ENCODE data around the gene TRPM8.

Gene TRPM8

DNA sequence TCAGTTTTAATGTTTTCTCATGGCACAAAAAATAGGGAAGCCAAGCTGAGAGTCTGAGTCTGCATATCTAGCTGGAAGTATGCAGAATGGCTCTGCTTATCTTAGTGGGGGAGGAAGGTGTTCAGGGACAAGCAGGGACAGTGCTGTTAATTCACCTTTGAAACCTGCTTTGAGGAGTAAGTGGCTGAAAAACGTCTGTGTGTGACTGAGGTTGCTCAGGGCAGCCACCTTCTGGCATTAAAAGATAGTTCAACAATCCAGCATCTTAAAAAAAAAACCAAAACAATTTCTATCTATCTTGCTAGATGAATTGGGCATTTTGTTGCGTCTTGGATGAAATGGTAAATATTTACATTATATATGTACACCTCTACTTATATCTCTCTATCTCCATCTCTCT, 2.0 kb upstream of the TRPM8 start:
- H3K4me1 ChIP-seq (ENCODE audit: insufficient read depth, low read length, severe bottlenecking) = no peaks in the 10 kb centered on the region
- no peak overlapping the region for H3K4me2 ChIP-seq (ENCODE audit: low read length)
- no peaks in the 10 kb centered on the region for H3K9me3 ChIP-seq (ENCODE audit: low read length)
- H3K27me3 ChIP-seq (ENCODE audit: insufficient read depth, low read length) = no peaks in the 10 kb centered on the region; the same call in 1 of the 2 replicates
- no peak overlapping the region for H3K27ac ChIP-seq (ENCODE audit: low read depth, low read length, poor library complexity, severe bottlenecking)
- H3K79me2 ChIP-seq (ENCODE audit: insufficient read depth, low read length) = no peaks in the 10 kb centered on the region
- no peaks in the 10 kb centered on the region for H3F3A ChIP-seq (ENCODE audit: insufficient read depth, low read length)
- no peak overlapping the region for H3K4me3 ChIP-seq (ENCODE audit: low read depth, low read length, poor library complexity, severe bottlenecking)
- H2AFZ ChIP-seq (ENCODE audit: low read length) = no peak overlapping the region
- no peaks in the 10 kb centered on the region for H3K36me3 ChIP-seq (ENCODE audit: insufficient read depth, low read length)
- no peaks in the 10 kb centered on the region for H4K20me1 ChIP-seq (ENCODE audit: insufficient read depth, low read length)
- no peaks in the 10 kb centered on the region for H3K9me2 ChIP-seq (ENCODE audit: low read depth, low read length)
- H3K9ac ChIP-seq (ENCODE audit: low read length) = no peak overlapping the region
- no peak for TF ChIP-seq EZH2 (IDR thresholded peaks at IDR 0.05; ENCODE audit: borderline replicate concordance, low read length)
- TF ChIP-seq, protein P1, sequence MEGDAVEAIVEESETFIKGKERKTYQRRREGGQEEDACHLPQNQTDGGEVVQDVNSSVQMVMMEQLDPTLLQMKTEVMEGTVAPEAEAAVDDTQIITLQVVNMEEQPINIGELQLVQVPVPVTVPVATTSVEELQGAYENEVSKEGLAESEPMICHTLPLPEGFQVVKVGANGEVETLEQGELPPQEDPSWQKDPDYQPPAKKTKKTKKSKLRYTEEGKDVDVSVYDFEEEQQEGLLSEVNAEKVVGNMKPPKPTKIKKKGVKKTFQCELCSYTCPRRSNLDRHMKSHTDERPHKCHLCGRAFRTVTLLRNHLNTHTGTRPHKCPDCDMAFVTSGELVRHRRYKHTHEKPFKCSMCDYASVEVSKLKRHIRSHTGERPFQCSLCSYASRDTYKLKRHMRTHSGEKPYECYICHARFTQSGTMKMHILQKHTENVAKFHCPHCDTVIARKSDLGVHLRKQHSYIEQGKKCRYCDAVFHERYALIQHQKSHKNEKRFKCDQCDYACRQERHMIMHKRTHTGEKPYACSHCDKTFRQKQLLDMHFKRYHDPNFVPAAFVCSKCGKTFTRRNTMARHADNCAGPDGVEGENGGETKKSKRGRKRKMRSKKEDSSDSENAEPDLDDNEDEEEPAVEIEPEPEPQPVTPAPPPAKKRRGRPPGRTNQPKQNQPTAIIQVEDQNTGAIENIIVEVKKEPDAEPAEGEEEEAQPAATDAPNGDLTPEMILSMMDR (IDR thresholded peaks at IDR 0.05; ENCODE audit: low read length) = peak; percentile 17; the same call in 1 of the 2 replicates

GRCh38 chr2:233919319-233919718, 2.1 kb downstream of the TRPM8 start:
- no peaks in the 10 kb centered on the region for H3K9me3 ChIP-seq (ENCODE audit: low read length)
- no peak overlapping the region for H3K9ac ChIP-seq (ENCODE audit: low read length)
- no peaks in the 10 kb centered on the region for H3K9me2 ChIP-seq (ENCODE audit: low read depth, low read length)

DNA sequence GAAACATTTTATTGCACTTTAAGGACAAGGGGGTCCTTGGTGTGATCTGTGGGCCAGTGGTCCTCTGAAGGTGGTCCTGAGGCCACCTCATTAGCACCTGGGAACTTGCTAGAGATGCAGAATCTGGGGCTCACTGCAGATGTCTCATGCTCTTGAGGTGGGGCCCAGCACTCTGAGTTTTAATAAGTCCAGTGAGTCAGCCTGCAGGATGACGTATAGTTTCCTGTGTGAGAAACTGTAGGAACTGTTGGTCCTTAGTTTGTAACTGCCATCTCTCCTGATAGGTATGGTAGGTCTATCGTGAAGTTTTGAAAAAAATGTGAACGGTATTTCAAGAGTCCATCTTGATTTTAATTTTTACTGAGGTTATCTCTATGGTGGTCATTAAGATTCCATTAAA, 2.8 kb downstream of the TRPM8 start:
- no peak overlapping the region for H2AFZ ChIP-seq (ENCODE audit: low read length)
- no peaks in the 10 kb centered on the region for H3K79me2 ChIP-seq (ENCODE audit: insufficient read depth, low read length)

More at GRCh38 chr2:233919319-233919718, 2.1 kb downstream of the TRPM8 start:
- Histone ChIP-seq H3K4me1 (ENCODE audit: insufficient read depth, low read length, severe bottlenecking) (no peaks in the 10 kb centered on the region), H3K27me3 (ENCODE audit: insufficient read depth, low read length) (no peaks in the 10 kb centered on the region; the same call in 1 of the 2 replicates), H3F3A (ENCODE audit: insufficient read depth, low read length) (no peaks in the 10 kb centered on the region), H3K36me3 (ENCODE audit: insufficient read depth, low read length) (no peaks in the 10 kb centered on the region), H3K27ac (ENCODE audit: low read depth, low read length, poor library complexity, severe bottlenecking) (no peak overlapping the region), H3K4me3 (ENCODE audit: low read depth, low read length, poor library complexity, severe bottlenecking) (no peak overlapping the region), H3K79me2 (ENCODE audit: insufficient read depth, low read length) (no peaks in the 10 kb centered on the region), H3K4me2 (ENCODE audit: low read length) (no peak overlapping the region), H2AFZ (ENCODE audit: low read length) (no peak overlapping the region), H4K20me1 (ENCODE audit: insufficient read depth, low read length) (no peaks in the 10 kb centered on the region)
- TF ChIP-seq EZH2 (IDR thresholded peaks at IDR 0.05; ENCODE audit: borderline replicate concordance, low read length) = no peak
- TF ChIP-seq, protein P1 (IDR thresholded peaks at IDR 0.05; ENCODE audit: low read length) = no peak

More for the DNA sequence above, 2.8 kb downstream of the TRPM8 start:
- H3K27ac ChIP-seq (ENCODE audit: low read depth, low read length, poor library complexity, severe bottlenecking) = no peak overlapping the region
- no peak overlapping the region for H3K4me2 ChIP-seq (ENCODE audit: low read length)
- no peak overlapping the region for H3K9ac ChIP-seq (ENCODE audit: low read length)
- no peaks in the 10 kb centered on the region for H3K9me2 ChIP-seq (ENCODE audit: low read depth, low read length)
- TF ChIP-seq, protein P1 (IDR thresholded peaks at IDR 0.05; ENCODE audit: low read length) = no peak
- TF ChIP-seq EZH2 (IDR thresholded peaks at IDR 0.05; ENCODE audit: borderline replicate concordance, low read length) = no peak
- H4K20me1 ChIP-seq (ENCODE audit: insufficient read depth, low read length) = no peaks in the 10 kb centered on the region
- no peaks in the 10 kb centered on the region for H3K36me3 ChIP-seq (ENCODE audit: insufficient read depth, low read length)
- no peaks in the 10 kb centered on the region for H3K9me3 ChIP-seq (ENCODE audit: low read length)
- H3K4me1 ChIP-seq (ENCODE audit: insufficient read depth, low read length, severe bottlenecking) = no peaks in the 10 kb centered on the region
- no peaks in the 10 kb centered on the region; the same call in 1 of the 2 replicates for H3K27me3 ChIP-seq (ENCODE audit: insufficient read depth, low read length)
- H3K4me3 ChIP-seq (ENCODE audit: low read depth, low read length, poor library complexity, severe bottlenecking) = no peak overlapping the region
- H3F3A ChIP-seq (ENCODE audit: insufficient read depth, low read length) = no peaks in the 10 kb centered on the region
